HG02938 (cell line): ENCODE results near the gene STAMBP.
"Not testable (repeated sequence)": the region's sequence is repeated elsewhere in the genome, so short reads cannot be mapped to it uniquely, and the experiment has no call there.

Source experiments
- ATAC-seq: cut with Tn5 transposase; IDR thresholded peaks from one replicate; pipeline ENCODE4 v1.9.1; 2021; ENCODE audit warnings: mild to moderate bottlenecking, moderate library complexity; ENCODE audit not compliant: unreplicated experiment

The STAMBP gene

GRCh38 chr2:73836141-73836943, 7.6 kb downstream of the STAMBP start:
- ATAC-seq: no peak

GRCh38 chr2:73837847-73838585, 9.3 kb downstream of the STAMBP start:
- ATAC-seq: no peak

- no peak for ATAC-seq
These were observed 10.3 kb downstream of the STAMBP start for GRCh38 chr2:73838889-73839534.

GRCh38 chr2:73839653-73840411, 11.1 kb downstream of the STAMBP start:
- ATAC-seq: no peak

GRCh38 chr2:73841912-73842738, 13.4 kb downstream of the STAMBP start:
- no peak for ATAC-seq

GRCh38 chr2:73842739-73843019, 13.9 kb downstream of the STAMBP start:
- no peak for ATAC-seq

GRCh38 chr2:73844087-73844486, 15.3 kb downstream of the STAMBP start:
- ATAC-seq: no peak

GRCh38 chr2:73850009-73850408, 21.2 kb downstream of the STAMBP start:
- no peak for ATAC-seq

GRCh38 chr2:73851274-73851673, 22.5 kb downstream of the STAMBP start:
- ATAC-seq: no peak

GRCh38 chr2:73852020-73852419, 23.3 kb downstream of the STAMBP start:
- no peak for ATAC-seq

GRCh38 chr2:73855526-73855925, 26.8 kb downstream of the STAMBP start:
- ATAC-seq: no peak

- no peak for ATAC-seq
These were observed 27.5 kb downstream of the STAMBP start for GRCh38 chr2:73856214-73856613.

GRCh38 chr2:73859721-73860586, 31.2 kb downstream of the STAMBP start:
- no peak for ATAC-seq

GRCh38 chr2:73862987-73863386, 34.2 kb downstream of the STAMBP start:
- ATAC-seq: no peak

GRCh38 chr2:73868204-73868978, 39.6 kb downstream of the STAMBP start:
- no peak for ATAC-seq

GRCh38 chr2:73870084-73870483, 41.3 kb downstream of the STAMBP start:
- no peak for ATAC-seq

- no peak for ATAC-seq
These were observed 48.5 kb downstream of the STAMBP start for GRCh38 chr2:73877071-73877802.

- ATAC-seq: not testable (repeated sequence)
These were observed 49.2 kb downstream of the STAMBP start for GRCh38 chr2:73877984-73878383.
